GM18508 (cell line): Measurements from ENCODE around the gene OR10A4.
"Not testable (repeated sequence)": the region's sequence is repeated elsewhere in the genome, so short reads cannot be mapped to it uniquely, and the experiment has no call there.

Experiments used
- ATAC-seq: cut with Tn5 transposase; IDR thresholded peaks from one replicate; pipeline ENCODE4 v1.9.1; 2021; ENCODE audit warnings: moderate number of reproducible peaks; ENCODE audit not compliant: insufficient read depth, unreplicated experiment

The OR10A4 gene

DNA sequence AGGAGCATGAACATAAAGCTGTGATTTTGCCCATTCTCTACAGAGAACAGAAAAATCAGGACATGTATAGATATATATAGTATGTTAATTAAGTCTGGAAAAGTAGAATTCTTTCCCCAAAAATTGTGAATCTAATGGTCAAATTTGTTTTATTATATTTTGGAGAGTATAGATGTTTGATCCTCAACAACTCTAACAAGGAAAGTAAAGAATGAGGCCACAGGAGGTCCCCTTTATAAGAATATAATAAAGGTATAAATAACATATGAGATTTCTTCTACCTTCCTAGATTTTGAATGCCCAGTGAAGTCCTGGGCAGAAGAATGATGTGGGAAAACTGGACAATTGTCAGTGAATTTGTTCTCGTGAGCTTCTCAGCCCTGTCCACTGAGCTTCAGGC, at the start of gene OR10A4:
Gene OR10A4, plus strand, starts transcription at position 301 of the 400 bp plus-strand sequence. Its CDS starts 23 bp downstream, at position 324.
- ATAC-seq: no peak

GRCh38 chr11:6828103-6828502, 48.3 kb upstream of the OR10A4 start:
- ATAC-seq: no peak

DNA sequence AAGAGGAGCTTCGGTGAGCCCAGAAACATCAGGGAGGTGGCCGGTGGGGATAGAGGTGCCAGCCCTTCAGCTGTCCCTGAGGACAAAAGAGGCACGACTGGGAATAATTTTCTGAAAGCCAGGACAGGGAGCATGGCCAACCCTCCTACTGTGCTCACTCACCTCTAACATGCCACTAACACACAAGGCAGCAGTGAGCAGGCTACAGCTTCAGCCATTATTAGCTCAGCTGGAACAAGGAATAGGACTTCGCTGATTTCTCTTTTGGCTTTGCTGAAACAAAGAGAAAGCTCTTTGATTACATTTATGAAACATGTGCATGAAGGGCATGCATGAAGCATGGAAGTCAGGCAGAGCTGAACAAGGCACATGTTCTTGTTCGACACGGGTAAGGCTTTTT, 43.1 kb upstream of the OR10A4 start:
- ATAC-seq: no peak

DNA sequence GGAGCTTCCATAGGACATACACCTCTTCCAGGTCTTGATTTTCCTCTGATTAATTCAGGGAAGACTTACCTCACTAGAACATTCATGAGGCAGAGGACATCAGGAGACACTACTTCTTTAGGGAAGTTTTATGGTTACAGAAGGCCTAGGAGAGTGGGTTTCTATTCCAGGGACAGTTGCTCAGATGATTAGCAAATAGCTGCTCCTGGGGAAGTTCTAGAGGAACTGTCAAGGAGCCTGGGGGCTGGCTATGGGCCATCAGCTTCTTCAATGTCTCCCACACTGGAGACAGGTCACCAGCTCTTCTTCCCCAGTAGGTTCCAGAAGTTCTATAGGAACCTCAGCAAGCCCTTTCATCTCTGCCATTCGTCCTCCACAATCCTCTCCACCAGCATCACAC, 42.4 kb upstream of the OR10A4 start:
- no peak for ATAC-seq

DNA sequence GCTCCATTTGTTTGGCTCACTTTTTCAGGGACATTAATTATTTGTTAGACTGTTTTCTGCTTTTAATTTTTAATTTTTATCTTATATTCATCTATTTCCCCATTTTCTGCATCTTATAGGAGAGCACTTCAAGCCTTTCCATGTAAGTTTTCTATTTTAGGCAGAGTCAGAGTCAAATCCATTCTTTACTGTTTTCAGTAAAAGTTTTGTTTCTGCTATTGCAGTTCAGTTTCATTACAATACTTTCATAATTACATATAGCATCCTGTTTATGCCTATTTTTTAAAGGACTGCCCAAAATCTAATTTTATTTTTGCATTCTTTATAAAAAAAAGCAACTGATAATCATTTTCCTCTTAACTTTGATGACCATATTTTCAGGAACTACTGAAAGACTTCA, 34.7 kb upstream of the OR10A4 start:
- no peak for ATAC-seq

DNA sequence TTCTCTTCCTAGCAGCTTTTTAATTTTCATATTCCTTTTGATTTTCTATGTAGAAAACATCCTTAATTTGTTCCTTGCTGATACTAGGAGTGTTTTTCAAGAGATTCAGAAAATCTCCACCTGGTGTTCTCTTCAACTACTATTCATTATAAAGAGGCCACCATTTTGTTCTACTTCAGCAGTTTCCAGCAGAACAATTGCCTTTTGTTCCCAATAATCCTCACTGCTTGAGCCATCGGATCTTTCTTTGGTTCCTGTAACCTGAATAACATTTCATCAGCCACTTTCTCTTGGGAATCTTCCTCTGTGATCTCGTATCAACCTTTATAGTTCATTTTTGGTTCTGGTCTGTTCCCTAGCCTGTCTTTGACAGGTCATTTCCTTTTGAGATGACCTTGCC, 32.8 kb upstream of the OR10A4 start:
- ATAC-seq: no peak

DNA sequence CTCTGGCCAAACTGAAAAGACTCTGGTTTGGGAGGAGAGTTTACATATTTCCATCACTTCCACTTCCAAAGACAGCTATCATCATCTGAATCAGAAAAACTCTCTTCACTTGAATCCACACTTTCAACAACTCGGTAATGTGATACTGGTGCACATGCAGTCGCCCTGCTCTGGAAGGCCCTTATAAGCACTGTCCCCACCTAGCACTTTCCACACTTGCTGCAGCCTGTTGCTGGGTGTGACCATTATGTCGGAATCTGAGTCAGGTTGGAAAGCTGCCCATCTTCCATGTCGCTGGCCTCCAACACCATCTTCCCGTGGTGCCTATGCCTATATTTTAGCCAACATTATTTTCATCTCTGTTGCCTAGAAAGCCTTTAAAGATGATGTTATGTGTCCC, 32.1 kb upstream of the OR10A4 start:
- ATAC-seq: no peak

GRCh38 chr11:6845383-6845782, 31.0 kb upstream of the OR10A4 start, which contains the start of gene OR10A5:
OR10A5 (plus strand) TSS chr11:6845683; CDS start chr11:6845683, 0 bp downstream.
- ATAC-seq: no peak

- ATAC-seq: no peak
Measured at GRCh38 chr11:6850526-6850925, 25.9 kb upstream of the OR10A4 start.

DNA sequence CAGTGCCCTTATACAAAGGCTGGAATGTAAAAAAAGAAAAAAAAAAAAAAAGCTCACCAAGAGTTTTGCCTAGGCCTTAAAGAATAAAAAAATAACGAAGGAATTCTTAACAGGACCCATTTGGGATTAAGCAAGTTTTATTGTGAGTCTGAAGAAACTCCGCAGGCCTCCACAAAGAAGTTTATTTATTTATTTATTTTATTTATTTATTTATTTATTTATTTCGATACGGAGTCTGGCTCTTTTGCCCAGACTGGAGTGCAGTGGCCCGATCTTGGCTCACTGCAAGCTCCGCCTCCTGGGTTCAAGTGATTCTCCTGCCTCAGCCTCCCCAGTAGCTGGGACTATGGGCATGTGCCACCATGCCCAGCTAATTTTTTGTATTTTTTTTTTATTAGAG, 21.6 kb upstream of the OR10A4 start:
- ATAC-seq: not testable (repeated sequence)

- ATAC-seq: no peak
Measured at GRCh38 chr11:6855971-6856541, 20.4 kb upstream of the OR10A4 start.

DNA sequence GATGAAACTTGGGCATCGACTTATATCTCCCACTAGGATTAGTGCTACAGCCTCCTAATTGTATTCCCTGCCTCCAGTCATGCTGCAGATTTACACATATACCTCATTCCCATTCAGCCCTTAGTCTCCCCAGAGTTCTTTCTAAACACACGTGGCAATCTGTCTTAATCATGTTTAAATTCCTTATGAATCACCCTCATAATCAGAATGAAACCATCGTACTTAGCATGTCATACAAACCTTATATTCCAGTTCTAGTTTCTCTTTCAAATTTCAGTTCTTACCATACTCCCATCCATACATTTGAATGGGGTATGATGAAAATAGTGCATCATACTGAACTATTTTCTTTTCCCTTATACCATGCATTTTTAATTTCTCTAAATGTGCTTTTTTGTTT, 19.6 kb upstream of the OR10A4 start:
- ATAC-seq: no peak

DNA sequence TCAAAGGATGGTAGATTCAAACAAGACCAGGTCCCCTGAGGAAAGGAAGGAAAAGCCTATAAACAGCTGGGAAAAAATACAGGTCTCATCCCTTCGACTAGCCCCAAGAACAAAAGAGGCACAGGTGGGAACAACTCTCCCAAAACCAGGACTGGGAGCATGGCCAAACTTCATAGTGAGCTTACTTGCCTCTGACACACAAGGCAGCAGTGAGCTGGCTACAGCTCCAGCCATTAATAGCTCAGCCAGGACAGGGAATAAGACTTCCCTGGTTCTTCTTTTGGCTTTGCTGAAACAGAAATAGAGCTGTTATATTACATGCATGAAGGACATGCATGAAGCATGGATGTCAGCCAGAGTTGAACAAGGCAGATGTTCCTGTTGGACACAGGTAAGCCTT, 13.5 kb upstream of the OR10A4 start, which contains the start of gene OR10A2:
Gene OR10A2, plus strand, starts transcription at position 97 of the 400 bp plus-strand sequence. CDS start 6,698 bp downstream, outside the sequence.
- no peak for ATAC-seq

GRCh38 chr11:6864438-6864837, 12.0 kb upstream of the OR10A4 start:
- ATAC-seq: no peak

DNA sequence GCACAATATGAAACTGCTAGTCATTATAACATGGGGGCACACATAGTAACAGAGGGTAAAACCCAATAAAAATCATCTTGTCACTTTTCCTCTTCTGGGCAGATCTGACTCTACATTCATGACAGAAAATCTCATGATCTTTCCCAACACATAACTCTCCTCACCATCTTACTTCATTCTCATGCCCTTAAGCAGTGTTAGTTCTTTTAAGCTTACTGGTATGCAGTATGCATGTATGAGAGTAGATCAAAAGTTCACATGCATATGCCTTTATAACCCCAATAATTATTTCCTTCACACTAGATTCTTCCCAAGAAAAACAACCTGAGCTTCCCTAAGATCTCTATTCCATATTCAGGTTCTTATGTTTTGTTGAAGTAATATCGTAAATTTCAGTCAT, 5.1 kb upstream of the OR10A4 start:
- no peak for ATAC-seq

GRCh38 chr11:6875761-6876160, 664 bp upstream of the OR10A4 start:
- ATAC-seq: no peak

DNA sequence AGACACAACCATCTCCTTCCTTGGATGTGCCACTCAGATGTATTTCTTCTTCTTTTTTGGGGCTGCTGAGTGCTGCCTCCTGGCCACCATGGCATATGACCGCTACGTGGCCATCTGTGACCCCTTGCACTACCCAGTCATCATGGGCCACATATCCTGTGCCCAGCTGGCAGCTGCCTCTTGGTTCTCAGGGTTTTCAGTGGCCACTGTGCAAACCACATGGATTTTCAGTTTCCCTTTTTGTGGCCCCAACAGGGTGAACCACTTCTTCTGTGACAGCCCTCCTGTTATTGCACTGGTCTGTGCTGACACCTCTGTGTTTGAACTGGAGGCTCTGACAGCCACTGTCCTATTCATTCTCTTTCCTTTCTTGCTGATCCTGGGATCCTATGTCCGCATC, 489 bp downstream of the OR10A4 start:
- no peak for ATAC-seq

DNA sequence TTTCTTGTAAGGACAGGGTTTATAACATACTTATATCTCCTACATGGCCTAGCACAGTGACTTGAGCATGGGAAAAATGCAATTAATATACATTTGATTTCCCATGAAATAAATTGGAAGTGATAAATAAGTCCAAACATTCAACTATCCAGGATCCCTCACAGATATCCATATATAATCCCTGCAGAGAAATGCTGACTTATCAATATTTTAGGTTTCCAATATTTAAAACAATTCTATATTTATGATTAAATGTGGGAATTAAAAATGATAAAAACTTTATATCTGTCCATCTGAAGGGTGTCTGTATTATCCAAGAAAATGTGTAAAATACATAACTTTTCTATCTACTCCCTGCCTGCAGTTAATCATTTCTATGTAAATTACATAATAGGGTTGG, 6.3 kb downstream of the OR10A4 start:
- no peak for ATAC-seq

- ATAC-seq: not testable (repeated sequence)
Measured at GRCh38 chr11:6887711-6888110, 11.3 kb downstream of the OR10A4 start.

GRCh38 chr11:6888830-6889229, 12.4 kb downstream of the OR10A4 start:
- ATAC-seq: no peak

GRCh38 chr11:6889835-6890234, 13.4 kb downstream of the OR10A4 start:
- ATAC-seq: no peak

DNA sequence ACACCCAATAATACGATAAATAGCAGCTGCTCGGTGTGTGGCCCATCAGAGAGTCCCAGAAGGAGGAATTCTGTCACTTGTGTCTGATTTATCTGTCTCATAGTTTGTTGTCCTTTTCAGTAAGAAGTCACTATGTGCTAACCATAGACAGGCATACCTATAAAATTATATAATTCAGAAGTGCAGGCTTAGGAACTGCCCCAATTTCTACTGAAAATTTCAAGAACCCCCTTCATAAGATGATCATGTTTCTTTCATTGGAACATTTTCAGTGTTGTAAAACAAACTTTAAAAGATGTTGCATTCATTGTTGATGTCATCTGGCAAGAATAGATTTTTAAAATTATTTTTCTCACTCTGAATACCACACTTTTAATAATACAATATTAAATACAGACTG, 16.0 kb downstream of the OR10A4 start, which contains the start of gene OR2D2:
Gene OR2D2, minus strand, starts transcription at position 101 of the 400 bp plus-strand sequence. Its CDS starts 0 bp downstream, at position 101.
- no peak for ATAC-seq
